B cell (primary cell): Measurements from ENCODE around the gene GLIS1.

Experiments used
- EZH2 ChIP-seq: IDR thresholded peaks from 2 replicates; pipeline ENCODE4 v1.6.1; 2012; ENCODE audit warnings: borderline replicate concordance, low read depth, mild to moderate bottlenecking, moderate library complexity, low read length; ENCODE audit not compliant: insufficient read depth, poor library complexity, severe bottlenecking
- TF ChIP-seq, protein P1 (sequence below): fragments of 200-600 bp; IDR thresholded peaks from one replicate; pipeline ENCODE4 v1.8.0; 2022; ENCODE audit warnings: antibody characterized with exemption, mild to moderate bottlenecking

GRCh38 chr1:53608071-53608470 is 130.9 kb downstream of the GLIS1 start:
- TF ChIP-seq, protein P1, sequence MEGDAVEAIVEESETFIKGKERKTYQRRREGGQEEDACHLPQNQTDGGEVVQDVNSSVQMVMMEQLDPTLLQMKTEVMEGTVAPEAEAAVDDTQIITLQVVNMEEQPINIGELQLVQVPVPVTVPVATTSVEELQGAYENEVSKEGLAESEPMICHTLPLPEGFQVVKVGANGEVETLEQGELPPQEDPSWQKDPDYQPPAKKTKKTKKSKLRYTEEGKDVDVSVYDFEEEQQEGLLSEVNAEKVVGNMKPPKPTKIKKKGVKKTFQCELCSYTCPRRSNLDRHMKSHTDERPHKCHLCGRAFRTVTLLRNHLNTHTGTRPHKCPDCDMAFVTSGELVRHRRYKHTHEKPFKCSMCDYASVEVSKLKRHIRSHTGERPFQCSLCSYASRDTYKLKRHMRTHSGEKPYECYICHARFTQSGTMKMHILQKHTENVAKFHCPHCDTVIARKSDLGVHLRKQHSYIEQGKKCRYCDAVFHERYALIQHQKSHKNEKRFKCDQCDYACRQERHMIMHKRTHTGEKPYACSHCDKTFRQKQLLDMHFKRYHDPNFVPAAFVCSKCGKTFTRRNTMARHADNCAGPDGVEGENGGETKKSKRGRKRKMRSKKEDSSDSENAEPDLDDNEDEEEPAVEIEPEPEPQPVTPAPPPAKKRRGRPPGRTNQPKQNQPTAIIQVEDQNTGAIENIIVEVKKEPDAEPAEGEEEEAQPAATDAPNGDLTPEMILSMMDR, result no peak
- no peak for TF ChIP-seq EZH2
